ENCODE results near the gene NFKBIE.
"Not testable (repeated sequence)": the region's sequence is repeated elsewhere in the genome, so short reads cannot be mapped to it uniquely, and the experiment has no call there.

NFKBIE gene

DNA sequence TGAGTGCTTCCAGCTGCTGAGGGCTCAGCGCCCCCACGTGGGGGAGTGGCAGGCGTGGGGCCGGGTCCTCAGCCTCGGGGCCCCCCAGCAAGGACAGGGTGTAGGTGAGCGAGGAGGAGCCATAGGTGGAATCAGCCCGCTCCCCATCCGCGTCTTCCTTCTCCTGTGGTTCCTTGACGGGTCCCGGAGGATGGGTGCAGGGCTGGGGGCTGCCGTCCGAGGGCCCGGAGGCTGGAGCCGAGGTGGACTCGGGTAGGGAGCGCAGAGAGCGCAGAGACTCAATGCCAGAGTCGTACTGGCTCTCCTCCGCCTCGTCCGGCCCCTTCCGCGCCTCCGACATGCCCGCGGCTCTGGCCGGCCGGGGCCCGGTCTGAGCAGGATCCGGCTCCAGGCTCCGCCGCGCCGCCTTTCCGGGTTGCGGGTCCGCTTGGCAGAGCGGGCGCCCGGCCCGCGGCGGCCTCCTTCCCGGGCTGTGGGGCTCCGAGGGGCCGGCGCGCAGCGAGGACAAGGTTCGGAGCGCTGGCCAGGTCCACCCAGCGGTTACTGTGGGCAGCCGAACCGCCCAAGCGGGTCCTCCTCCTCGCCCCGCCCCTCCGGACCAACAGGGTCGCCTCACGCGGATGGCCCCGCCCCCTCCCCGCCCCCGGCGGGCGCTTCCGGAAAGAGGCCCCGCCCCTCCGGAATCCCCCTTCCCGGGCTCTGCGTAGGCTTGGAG, at the start of gene NFKBIE:
Gene NFKBIE, minus strand, starts transcription at position 545 of the 715 bp plus-strand sequence. Its CDS starts 205 bp downstream, at position 340.
- peak; percentile 84 for DNase-seq (ENCODE audit: low read depth)

- DNase-seq (ENCODE audit: low read depth): not testable (repeated sequence)
Measured at GRCh38 chr6:44314657-44315056, 49.3 kb upstream of the NFKBIE start.

- DNase-seq (ENCODE audit: low read depth): peak; percentile 62
Measured at GRCh38 chr6:44312901-44313788, 47.8 kb upstream of the NFKBIE start, which contains the start of gene AARS2. AARS2 (minus strand) TSS chr6:44313347; CDS start chr6:44313323, 24 bp downstream.

DNA sequence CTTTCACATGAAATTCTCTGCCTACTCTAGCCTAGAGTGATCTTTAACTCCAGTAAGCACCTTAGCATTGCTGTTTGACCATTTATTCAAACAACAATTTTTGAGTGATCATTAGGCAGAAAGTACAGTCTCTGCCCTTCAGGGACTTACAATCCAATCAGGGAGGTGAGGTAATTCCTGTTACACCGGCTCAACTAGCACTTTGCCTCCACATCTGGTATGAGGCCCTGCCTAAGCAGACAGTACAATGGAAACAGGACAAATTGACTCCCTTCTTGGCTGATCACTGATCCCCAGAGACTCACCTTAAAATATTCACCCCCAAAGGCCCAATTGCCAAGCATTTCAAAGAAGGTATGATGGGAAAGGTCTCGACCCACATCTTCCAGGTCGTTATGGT, 46.4 kb upstream of the NFKBIE start:
- no peak for DNase-seq (ENCODE audit: low read depth)

- DNase-seq (ENCODE audit: low read depth): no peak
Measured at GRCh38 chr6:44311304-44311703, 46.0 kb upstream of the NFKBIE start.

GRCh38 chr6:44310241-44310640, 44.9 kb upstream of the NFKBIE start:
- DNase-seq (ENCODE audit: low read depth): no peak

DNA sequence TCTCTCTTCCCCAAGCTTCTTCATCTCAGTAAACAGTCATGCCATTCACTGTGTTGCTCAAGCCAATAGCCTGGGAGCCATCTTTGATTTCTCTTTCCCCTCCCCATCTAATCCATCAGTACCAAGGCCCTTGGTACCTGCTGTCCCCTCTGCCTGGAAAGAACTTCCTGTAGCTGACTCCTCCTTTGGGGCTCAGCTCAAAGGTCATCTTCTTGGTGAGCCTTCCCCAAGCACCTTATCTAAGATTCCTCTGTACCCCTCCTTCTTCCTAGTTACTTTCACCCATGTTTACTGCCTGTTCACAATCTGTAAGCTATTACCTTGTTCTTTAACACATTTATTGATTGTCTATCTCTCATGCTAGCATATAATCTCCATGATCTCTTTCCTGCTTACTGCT, 44.3 kb upstream of the NFKBIE start:
- no peak for DNase-seq (ENCODE audit: low read depth)

DNA sequence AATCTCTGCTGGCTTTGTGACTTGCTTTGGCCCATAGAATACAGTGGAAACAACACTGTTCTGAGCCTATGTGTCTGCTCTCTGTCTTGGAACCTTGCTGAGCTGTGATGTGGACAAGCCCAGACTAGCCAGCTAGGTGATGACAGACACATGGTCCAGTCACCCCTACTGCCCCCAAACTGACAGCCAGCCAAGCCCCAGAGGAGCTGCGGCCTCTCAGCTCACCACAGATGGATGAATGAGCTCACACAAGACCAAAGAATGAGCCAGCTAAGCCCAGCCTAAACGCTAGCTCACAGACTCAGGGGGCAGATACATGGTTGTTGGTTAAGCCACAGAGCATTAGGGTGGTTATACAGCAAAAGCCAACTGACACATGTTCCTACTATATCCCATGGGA, 43.7 kb upstream of the NFKBIE start:
- DNase-seq (ENCODE audit: low read depth): no peak

GRCh38 chr6:44307217-44307616, 41.9 kb upstream of the NFKBIE start:
- DNase-seq (ENCODE audit: low read depth): no peak

GRCh38 chr6:44306710-44307109, 41.4 kb upstream of the NFKBIE start:
- DNase-seq (ENCODE audit: low read depth): no peak

- DNase-seq (ENCODE audit: low read depth): no peak
Measured at GRCh38 chr6:44305200-44305725, 39.9 kb upstream of the NFKBIE start.

DNA sequence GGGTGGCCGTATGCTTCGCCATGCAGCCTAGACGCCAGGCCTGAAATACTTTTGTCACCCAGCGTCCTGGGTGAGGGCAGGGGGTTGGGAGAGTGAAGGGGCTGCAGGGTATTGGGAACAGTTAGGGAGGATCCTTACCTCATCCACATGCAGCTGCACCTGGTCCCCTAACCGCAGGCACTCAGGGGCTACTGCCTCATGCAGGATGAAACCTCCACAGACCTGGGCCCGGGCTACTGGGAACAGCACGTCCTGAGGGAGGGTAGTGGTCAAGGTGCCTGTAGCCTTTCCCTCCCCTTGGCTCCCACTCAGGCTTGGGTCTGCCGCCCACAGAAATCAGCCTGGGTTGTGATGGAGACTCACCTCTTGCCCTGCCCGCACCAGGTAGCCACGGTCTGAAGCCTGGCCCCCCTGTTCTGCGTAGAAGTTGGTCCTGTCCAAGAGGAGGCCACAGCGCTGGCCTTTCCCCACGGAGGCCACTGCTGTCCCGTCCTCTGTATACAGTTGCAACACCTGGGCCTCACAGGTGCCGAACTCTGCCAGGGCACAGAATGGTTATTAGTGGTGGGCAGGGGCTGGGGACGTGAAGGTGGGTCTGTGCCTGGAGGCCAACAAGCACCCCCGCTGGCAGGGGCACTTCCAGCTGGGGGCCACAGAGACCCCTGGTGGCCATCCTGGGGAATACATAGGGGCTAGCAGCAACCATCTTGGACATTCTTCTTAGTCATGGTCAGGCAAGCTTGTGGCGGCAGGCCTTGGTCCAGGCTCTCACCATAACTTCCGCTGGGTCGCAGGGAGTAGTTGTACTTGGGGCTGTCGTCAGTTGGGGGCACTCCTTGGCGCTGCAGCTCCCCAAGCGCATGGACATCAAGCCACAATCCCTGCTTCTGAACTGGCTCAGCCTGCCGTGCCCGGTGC, 39.2 kb upstream of the NFKBIE start:
- DNase-seq (ENCODE audit: low read depth): no peak

GRCh38 chr6:44303842-44304241, 38.5 kb upstream of the NFKBIE start:
- no peak for DNase-seq (ENCODE audit: low read depth)

DNA sequence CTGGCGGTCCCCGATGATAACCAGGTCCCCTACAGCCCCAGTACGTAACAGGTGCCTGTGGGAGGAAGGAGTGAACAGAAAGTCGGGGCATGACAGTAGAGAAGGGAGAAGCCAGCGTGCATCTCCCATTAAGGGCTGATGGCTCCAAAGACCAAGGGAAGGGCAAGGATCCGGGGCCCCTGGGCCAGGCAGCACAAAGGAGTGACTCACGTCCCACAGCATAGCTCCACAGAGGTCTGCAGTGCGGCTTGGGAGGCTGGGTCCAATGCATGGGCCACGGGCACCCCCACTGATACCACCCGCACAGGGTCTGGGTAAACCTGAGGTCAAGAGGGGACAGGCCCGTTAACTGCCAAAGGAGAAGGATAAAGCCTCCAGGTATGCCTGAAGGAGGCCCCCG, 37.5 kb upstream of the NFKBIE start:
- DNase-seq (ENCODE audit: low read depth): no peak

DNA sequence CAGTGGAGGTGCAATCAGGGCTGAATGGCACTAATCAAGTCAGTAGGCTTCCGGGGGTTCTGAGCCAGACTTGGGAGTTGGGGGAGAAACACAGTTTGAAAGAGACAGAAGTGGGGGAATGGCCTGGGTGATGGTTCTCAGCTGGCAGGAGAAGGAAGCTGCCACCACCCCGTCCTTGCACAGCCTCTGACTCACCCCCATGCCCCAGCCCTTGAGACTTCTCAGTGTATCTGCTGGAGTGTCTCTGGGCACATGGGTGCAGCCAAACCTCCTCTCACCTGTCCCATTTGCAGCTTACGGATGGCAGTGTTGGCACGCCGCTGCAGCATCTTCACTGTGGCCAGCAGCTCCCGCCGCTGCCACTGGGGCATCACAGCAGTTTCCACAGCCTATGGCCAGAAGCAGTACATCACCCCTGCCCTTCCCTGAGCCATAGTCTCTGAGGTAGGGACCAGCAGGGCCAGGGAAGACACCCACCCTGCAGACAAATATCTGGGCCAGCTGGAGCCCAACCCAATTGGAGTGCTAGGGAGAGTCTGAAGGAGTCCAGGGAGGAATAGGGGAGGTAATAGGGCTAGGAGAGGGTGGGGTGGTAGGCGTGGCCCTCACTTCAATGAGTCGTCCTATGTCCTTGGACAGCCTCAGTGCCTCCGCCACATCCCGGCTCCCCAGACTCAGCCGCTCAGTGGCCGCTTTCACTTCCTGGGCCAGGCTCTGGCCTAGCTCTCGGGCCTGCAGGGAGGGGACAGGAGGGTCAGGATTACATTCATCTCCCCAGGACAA, 36.6 kb upstream of the NFKBIE start:
- DNase-seq (ENCODE audit: low read depth): no peak

DNA sequence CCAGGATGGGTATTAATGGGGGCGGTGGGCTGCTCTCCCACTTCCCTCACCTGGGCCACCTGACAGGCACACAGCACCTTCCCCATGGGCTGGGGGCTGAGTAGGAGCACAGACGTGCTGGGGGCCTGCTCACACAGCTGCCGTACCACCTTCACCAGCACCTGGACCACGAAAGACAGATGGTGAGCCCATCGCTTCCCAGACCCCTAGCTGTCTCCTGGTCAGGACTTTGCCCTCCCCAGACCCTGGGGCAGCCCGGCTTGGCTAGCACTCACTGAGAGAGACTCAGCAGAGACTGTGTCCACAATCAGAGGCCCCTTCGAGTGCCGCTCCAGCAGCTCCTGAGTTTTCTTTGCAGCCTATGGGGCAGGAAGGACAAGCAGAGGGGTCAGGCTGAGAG, 35.8 kb upstream of the NFKBIE start:
- no peak for DNase-seq (ENCODE audit: low read depth)

DNA sequence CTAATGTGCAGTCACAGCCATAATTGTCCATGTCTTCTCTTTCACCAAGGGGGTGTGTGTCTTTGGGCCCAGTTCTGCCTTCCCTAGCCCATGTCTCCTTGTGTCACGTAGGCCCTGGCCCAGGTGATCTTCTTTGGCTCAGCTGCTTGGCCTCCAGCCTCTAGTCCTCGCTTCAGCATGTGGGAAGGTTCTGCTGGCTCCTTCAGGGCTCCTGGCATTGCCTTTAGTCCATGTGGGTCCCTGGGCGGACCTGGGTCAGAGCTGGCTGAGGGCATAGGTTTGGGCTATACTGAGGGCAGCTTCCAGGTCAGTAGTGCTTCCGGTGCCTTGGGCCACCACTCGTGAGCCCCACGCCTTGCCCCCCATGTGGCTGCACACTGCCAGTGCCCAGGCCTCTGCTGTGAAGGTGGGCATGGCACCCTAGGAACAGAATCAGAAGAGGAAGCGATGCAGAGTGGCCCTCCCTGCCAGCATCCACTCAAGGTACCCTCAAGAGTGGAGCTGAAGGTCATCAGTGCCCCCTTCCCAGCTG, 35.0 kb upstream of the NFKBIE start:
- no peak for DNase-seq (ENCODE audit: low read depth)

DNA sequence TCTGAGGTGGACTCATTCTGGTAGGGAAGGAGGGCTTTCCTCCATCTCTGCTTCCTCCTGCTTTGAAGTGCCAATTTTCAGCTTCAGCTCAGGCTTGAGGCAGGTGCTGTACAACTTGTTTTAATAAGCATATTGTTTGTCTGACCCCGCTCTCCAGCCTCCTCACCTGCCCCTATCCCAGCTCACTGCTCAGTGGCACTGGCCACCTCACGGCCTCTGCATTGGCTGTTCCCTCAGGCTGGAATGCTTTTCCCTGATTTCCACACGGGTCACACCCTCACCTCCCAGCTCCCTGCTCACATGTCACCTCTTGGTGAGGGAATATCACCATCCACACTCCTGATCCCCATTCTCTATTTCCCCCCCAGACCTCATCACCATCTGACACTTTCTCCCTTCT, 33.5 kb upstream of the NFKBIE start:
- DNase-seq (ENCODE audit: low read depth): no peak

DNA sequence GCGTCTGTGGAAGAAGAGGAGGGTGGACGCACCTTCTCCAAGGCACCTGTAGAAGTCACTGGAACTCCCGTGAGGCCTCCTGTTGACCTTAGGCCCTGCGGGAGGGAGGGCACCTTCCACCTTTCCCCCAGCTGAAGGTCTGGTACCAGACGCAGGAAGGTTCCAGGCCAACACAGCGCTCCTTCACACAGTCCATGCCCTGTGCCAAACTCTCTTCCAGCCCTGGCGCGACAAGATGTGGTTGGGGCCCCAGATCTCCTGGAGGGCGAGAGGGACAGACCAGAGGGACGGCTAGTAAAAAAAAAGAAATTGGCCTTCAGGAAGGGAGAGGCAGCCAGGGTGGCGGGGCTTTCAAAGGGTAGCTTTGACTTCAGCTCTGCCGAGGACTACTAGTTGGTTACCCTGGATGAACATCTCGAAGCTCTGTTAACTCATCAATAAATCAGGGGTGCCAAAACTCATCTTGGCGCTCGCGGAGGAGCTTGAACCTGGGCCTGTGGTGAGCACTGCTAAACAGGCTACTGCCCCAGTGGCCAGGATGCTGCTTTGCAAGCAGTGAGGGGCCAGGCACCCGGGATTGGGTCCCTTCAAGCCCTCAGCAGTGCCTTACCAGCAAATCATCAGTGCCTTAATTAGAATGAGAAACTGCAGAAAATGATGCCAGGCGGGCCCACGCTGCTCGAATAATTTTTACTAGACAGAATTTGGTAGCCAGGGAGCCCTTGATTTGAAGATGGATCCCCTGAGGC, 32.9 kb upstream of the NFKBIE start:
- DNase-seq (ENCODE audit: low read depth): no peak
